IMR-90 (cell line): Measurements from ENCODE around the gene TMEM63A. TPM values are rescaled to one million over a fixed set of nuclear protein-coding genes. Genes with fewer than 3 reads are reported as not detected.
"Not testable (repeated sequence)": the region's sequence is repeated elsewhere in the genome, so short reads cannot be mapped to it uniquely, and the experiment has no call there.

Experiments used
- ATAC-seq: fragments of 200-7000 bp; cut with Tn5 transposase; 2 replicates; pipeline ENCODE4 v1.9.1; 2020; ENCODE audit warnings: low read depth, mild to moderate bottlenecking, moderate library complexity
- BruUV-seq: library from RNA; stranded (reverse); fragments of 400-500 nt; replicated peaks from 2 replicates; lab custom pipeline; 2021; lab: Mats Ljungman, UMichigan
- CTCF ChIA-PET: fragments of 300-600 bp; formaldehyde crosslinking; extraction: SDS; loops from one replicate; lab custom pipeline; 2021; ENCODE audit warnings: antibody characterized with exemption; lab: Yijun Ruan, JAX
- POLR2A ChIA-PET: fragments of 300-600 bp; sonication (Branson Sonifier 250); formaldehyde crosslinking; loops from one replicate; lab custom pipeline; 2022; ENCODE audit warnings: antibody characterized with exemption; ENCODE audit not compliant: unreplicated experiment; lab: Charles Lee
- DNase-seq: peaks from one replicate; pipeline ENCODE4 v3.0.0; 2013
- H2AFZ ChIP-seq: replicated peaks from 2 replicates; pipeline ENCODE3; 2013; ENCODE audit warnings: low read length, mild to moderate bottlenecking; ENCODE audit not compliant: poor library complexity
- H2AK5ac ChIP-seq: 2 replicates; pipeline ENCODE4 v1.6.1; 2013; ENCODE audit warnings: low read depth, low read length, inconsistent platforms
- H2AK9ac ChIP-seq: replicated peaks from 2 replicates; pipeline ENCODE3; 2013; ENCODE audit warnings: mild to moderate bottlenecking, low read depth, low read length, moderate library complexity; ENCODE audit not compliant: poor library complexity
- H2BK120ac ChIP-seq: 2 replicates; pipeline ENCODE4 v1.6.1; 2013; ENCODE audit warnings: low read depth, low read length, inconsistent platforms
- H2BK15ac ChIP-seq: 3 replicates; pipeline ENCODE4 v1.6.1; 2013; ENCODE audit warnings: low read depth, low read length, inconsistent platforms
- H2BK20ac ChIP-seq: 2 replicates; pipeline ENCODE4 v1.6.1; 2013; ENCODE audit warnings: low read depth, mild to moderate bottlenecking, inconsistent platforms, low read length, moderate library complexity
- H2BK5ac ChIP-seq: 2 replicates; pipeline ENCODE4 v1.6.1; 2013; ENCODE audit warnings: mild to moderate bottlenecking, low read depth, low read length, inconsistent platforms; ENCODE audit not compliant: poor library complexity, severe bottlenecking
- H3K14ac ChIP-seq: replicated peaks from 2 replicates; pipeline ENCODE4 v1.6.1; 2013; ENCODE audit warnings: low read depth, low read length, inconsistent platforms
- H3K18ac ChIP-seq: 2 replicates; pipeline ENCODE4 v1.6.1; 2013; ENCODE audit warnings: low read depth, low read length, control low read depth
- H3K23ac ChIP-seq: 2 replicates; pipeline ENCODE4 v1.6.1; 2013; ENCODE audit warnings: low read depth, low read length, inconsistent platforms
- H3K27ac ChIP-seq: 2 replicates; pipeline ENCODE4 v1.5.1; 2013; ENCODE audit warnings: mild to moderate bottlenecking, control low read depth, low read length; ENCODE audit not compliant: insufficient read depth
- H3K27me3 ChIP-seq: 2 replicates; pipeline ENCODE4 v1.6.1; 2013; ENCODE audit warnings: low read length; ENCODE audit not compliant: control insufficient read depth, insufficient read depth
- H3K36me3 ChIP-seq: 2 replicates; pipeline ENCODE4 v1.6.1; 2013; ENCODE audit warnings: low read length, mixed read lengths; ENCODE audit not compliant: control insufficient read depth, insufficient read depth
- H3K4ac ChIP-seq: 2 replicates; pipeline ENCODE4 v1.6.1; 2013; ENCODE audit warnings: low read depth, low read length, inconsistent platforms
- H3K4me1 ChIP-seq: 2 replicates; pipeline ENCODE4 v1.6.1; 2013; ENCODE audit warnings: low read length, mixed read lengths; ENCODE audit not compliant: control insufficient read depth, insufficient read depth
- H3K4me2 ChIP-seq: 2 replicates; pipeline ENCODE4 v1.6.1; 2013; ENCODE audit warnings: low read depth, mild to moderate bottlenecking, control low read depth, low read length, moderate library complexity
- H3K4me3 ChIP-seq: 2 replicates; pipeline ENCODE4 v1.5.1; 2013; ENCODE audit warnings: low read depth, mild to moderate bottlenecking, control low read depth, low read length, moderate library complexity; ENCODE audit not compliant: insufficient read depth
- H3K56ac ChIP-seq: 2 replicates; pipeline ENCODE4 v1.6.1; 2013; ENCODE audit warnings: low read length, inconsistent platforms; ENCODE audit not compliant: insufficient read depth; ENCODE audit errors: extremely low read depth
- H3K79me1 ChIP-seq, 2 experiments: 2 replicates each; pipeline ENCODE4 v1.6.1; 2013; ENCODE audit warnings: low read length in 2 of 2, inconsistent platforms in 1 of 2, low read depth in 1 of 2
- H3K9ac ChIP-seq: 2 replicates; pipeline ENCODE4 v1.6.1; 2013; ENCODE audit warnings: low read depth, low read length, control low read depth
- H3K9me1 ChIP-seq: 2 replicates; pipeline ENCODE4 v1.6.1; 2013; ENCODE audit warnings: low read length, inconsistent platforms; ENCODE audit not compliant: insufficient read depth
- H3K9me3 ChIP-seq: 2 replicates; pipeline ENCODE4 v1.6.1; 2013; ENCODE audit warnings: low read length; ENCODE audit not compliant: control insufficient read depth, insufficient read depth
- H4K20me1 ChIP-seq: 2 replicates; pipeline ENCODE4 v1.6.1; 2013; ENCODE audit warnings: low read length, inconsistent platforms; ENCODE audit not compliant: insufficient read depth
- H4K5ac ChIP-seq: 2 replicates; pipeline ENCODE4 v1.6.1; 2013; ENCODE audit warnings: mild to moderate bottlenecking, low read depth, low read length, control low read depth
- H4K8ac ChIP-seq, 2 experiments: 2 replicates each; pipeline ENCODE4 v1.6.1; 2013; ENCODE audit warnings: low read depth in 2 of 2, low read length in 2 of 2, control low read depth in 1 of 2, inconsistent platforms in 1 of 2
- H4K91ac ChIP-seq: 2 replicates; pipeline ENCODE4 v1.6.1; 2013; ENCODE audit warnings: low read depth, low read length, inconsistent platforms; ENCODE audit not compliant: insufficient read depth
- CHD1 ChIP-seq: IDR thresholded peaks from 2 replicates; pipeline ENCODE4 v1.6.1; 2012; ENCODE audit warnings: low read depth, low read length, improper control_type of control experiment
- ELK1 ChIP-seq: fragments of 150-350 bp; IDR thresholded peaks from 2 replicates; pipeline ENCODE4 v1.6.1; 2016; ENCODE audit warnings: low read depth, mild to moderate bottlenecking, low read length, moderate library complexity, borderline replicate concordance
- FOS ChIP-seq: fragments of 150-350 bp; IDR thresholded peaks from 2 replicates; pipeline ENCODE4 v1.6.1; 2016; ENCODE audit warnings: low read depth, low read length
- MAFK ChIP-seq: IDR thresholded peaks from 2 replicates; pipeline ENCODE4 v1.6.1; 2012; ENCODE audit warnings: low read depth, low read length, improper control_type of control experiment
- MXI1 ChIP-seq: IDR thresholded peaks from 2 replicates; pipeline ENCODE4 v1.6.1; 2012; ENCODE audit warnings: low read depth, mild to moderate bottlenecking, low read length, moderate library complexity, borderline replicate concordance
- NFE2L2 ChIP-seq: fragments of 150-350 bp; IDR thresholded peaks from 2 replicates; pipeline ENCODE4 v1.6.1; 2016; ENCODE audit warnings: low read depth, mild to moderate bottlenecking, low read length
- POLR2A ChIP-seq: IDR thresholded peaks from 2 replicates; pipeline ENCODE4 v1.6.1; 2012; ENCODE audit warnings: mild to moderate bottlenecking, low read depth, low read length
- RCOR1 ChIP-seq: IDR thresholded peaks from 2 replicates; pipeline ENCODE4 v1.6.1; 2012; ENCODE audit warnings: mild to moderate bottlenecking, low read length, improper control_type of control experiment; ENCODE audit not compliant: insufficient replicate concordance
- RFX5 ChIP-seq: IDR thresholded peaks from 2 replicates; pipeline ENCODE4 v1.8.0; 2012; ENCODE audit warnings: low read depth, mild to moderate bottlenecking, low read length, moderate library complexity
- SMC3 ChIP-seq: fragments of 150-350 bp; IDR thresholded peaks from 2 replicates; pipeline ENCODE4 v1.6.1; 2016; ENCODE audit warnings: low read depth, mild to moderate bottlenecking, antibody characterized with exemption, low read length, moderate library complexity
- WGBS, 2 experiments: methylation state at CpG; one replicate each; pipeline versions ENCODE4 v1.1.5 to v1.1.7; 2013; ENCODE audit warnings: missing lambda C conversion rate in 2 of 2; ENCODE audit not compliant: insufficient read length in 1 of 2; ENCODE audit errors: extremely low coverage in 2 of 2; 5-methylcytosine and 5-hydroxymethylcytosine counted together
- dilution Hi-C: fragments of 300-500 bp; cut with HindIII; formaldehyde crosslinking; loops from one replicate; pipeline ENCODE4 v1.14.3; 2018; ENCODE audit warnings: low sequenced_read_pairs; ENCODE audit not compliant: unreplicated experiment
- in situ Hi-C: fragments of 300-500 bp; cut with MboI; formaldehyde crosslinking; loops from 3 replicates; pipeline ENCODE4 v1.14.3; 2019; ENCODE audit warnings: low sequenced_read_pairs, inconsistent platforms, mixed read lengths
- intact Hi-C: fragments of 100-400 bp; cut with micrococcal nuclease; formaldehyde crosslinking; loops from 2 replicates; pipeline ENCODE4 v1.10.0; 2022
- polyA plus RNA-seq, 3 experiments: library from polyadenylated mRNA; depleted of rRNA; stranded (reverse); fragments of >200 nt; gene quantifications; 2 replicates each; pipeline ENCODE4 v1.2.3, GENCODE V29; 2012; ENCODE audit warnings: low replicate concordance in 1 of 3
- total RNA-seq: library from RNA; depleted of rRNA; stranded (reverse); fragments of >200 nt; gene quantifications from 2 replicates; pipeline ENCODE4 v1.2.3, GENCODE V29; 2012

TMEM63A gene
- total and polyA plus RNA-seq, 2 of the 4 experiments (the other 2 are of a cell fraction): 4.7 to 23.3 TPM

- intact Hi-C loops (no loop called here), dilution Hi-C loops (no loop called here), in situ Hi-C loops (no loop called here)
- CTCF ChIA-PET: interaction anchor here (0.5 kb wide), 1 partner anchor 64 kb away, joined by 5 read pairs; no protein-coding TSS in a partner anchor
- no TSS peak for BruUV-seq
- TF ChIP-seq FOS (no peak), RFX5 (no peak), CHD1 (no peak), MAFK (no peak), POLR2A (no peak), SMC3 (no peak), NFE2L2 (no peak), ELK1 (no peak), RCOR1 (no peak), MXI1 (no peak)
- Histone ChIP-seq H4K20me1 (no peaks in the 10 kb centered on the region), H3K79me1 (peaks cover 0 to 6% of the 10 kb centered on the region in 2 experiments; a peak in 1 of 4 replicates), H3K4me2 (no peak overlapping the region), H3K9ac (no peak overlapping the region), H4K91ac (no peak overlapping the region), H2BK120ac (no peak overlapping the region), H2BK20ac (no peak overlapping the region), H2AK5ac (no peak overlapping the region), H3K14ac (no peak overlapping the region), H2BK15ac (no peak overlapping the region), H3K27ac (no peak overlapping the region), H2BK5ac (no peak overlapping the region), H4K8ac (no peak overlapping the region), H3K4me1 (peaks cover 4% of the 10 kb centered on the region; the same call in 1 of the 2 replicates), H3K4ac (no peak overlapping the region), H3K4me3 (no peak overlapping the region), H4K5ac (no peak overlapping the region), H2AK9ac (no peak overlapping the region), H3K36me3 (no peaks in the 10 kb centered on the region), H2AFZ (no peak overlapping the region), H3K56ac (no peak overlapping the region), H3K23ac (no peak overlapping the region), H3K9me1 (no peaks in the 10 kb centered on the region), H3K27me3 (no peaks in the 10 kb centered on the region), H3K18ac (no peak overlapping the region), H3K9me3 (no peaks in the 10 kb centered on the region)
- DNase-seq (no peak), ATAC-seq (no peak)
- POLR2A ChIA-PET: no interaction called here
- WGBS, 2 experiments: no CpG with 5 or more reads among the region's 1 CpG
Observed at GRCh38 chr1:225806249-225806648, 75.9 kb downstream of the TMEM63A start.

- H3K9me3 ChIP-seq, H4K20me1 ChIP-seq, dilution Hi-C loops, H3K14ac ChIP-seq, H2BK20ac ChIP-seq, in situ Hi-C loops, H3K79me1 ChIP-seq, H2AK9ac ChIP-seq, H2BK15ac ChIP-seq, H3K56ac ChIP-seq, POLR2A ChIA-PET, H3K4me2 ChIP-seq, CTCF ChIA-PET, H3K4me1 ChIP-seq, H4K5ac ChIP-seq, H3K27ac ChIP-seq, H2BK5ac ChIP-seq, H4K91ac ChIP-seq, DNase-seq, H2AFZ ChIP-seq, H3K23ac ChIP-seq, H3K9ac ChIP-seq, intact Hi-C loops, H2AK5ac ChIP-seq, BruUV-seq, H3K4me3 ChIP-seq, H3K9me1 ChIP-seq, H3K36me3 ChIP-seq, H3K27me3 ChIP-seq, H3K18ac ChIP-seq, H2BK120ac ChIP-seq, H4K8ac ChIP-seq, ATAC-seq, H3K4ac ChIP-seq: not testable (repeated sequence)
- WGBS, 2 experiments: 100% methylated on average over 2 of the region's 7 CpGs; no CpG with 5 or more reads in 1 of the 2 experiments
Observed at GRCh38 chr1:225801146-225801545, 81.0 kb downstream of the TMEM63A start.
